Activated CD4-positive, alpha-beta memory T cell treated with anti-CD3 and anti-CD28 coated beads, Interleukin-2, amount 10 ng/mL, durations not matched to agents 7 days and 5 days (primary cell): ENCODE data around the gene POM121C. TPM values are rescaled to one million over a fixed set of nuclear protein-coding genes. Genes with fewer than 3 reads are reported as not detected.
"Not testable (repeated sequence)": the region's sequence is repeated elsewhere in the genome, so short reads cannot be mapped to it uniquely, and the experiment has no call there.

ENCODE experiments used
- CTCF ChIA-PET: fragments of 350-600 bp; sonication (Branson Sonifier 250); formaldehyde crosslinking; loops from one replicate; lab custom pipeline; 2021; ENCODE audit warnings: antibody characterized with exemption, inconsistent platforms; lab: Charles Lee
- POLR2A ChIA-PET: fragments of 350-600 bp; sonication (Branson Sonifier 250); formaldehyde crosslinking; loops from one replicate; lab custom pipeline; 2021; ENCODE audit warnings: antibody characterized with exemption; lab: Charles Lee
- DNase-seq: peaks from one replicate; pipeline ENCODE4 v3.0.0-alpha.2; 2020
- H3K27ac Mint-ChIP-seq: one replicate; pipeline ENCODE4 v1.8.0; 2021; ENCODE audit warnings: mild to moderate bottlenecking, mixed read lengths
- H3K27me3 Mint-ChIP-seq: one replicate; pipeline ENCODE4 v1.8.0; 2021; ENCODE audit warnings: mixed read lengths
- H3K36me3 Mint-ChIP-seq: one replicate; pipeline ENCODE4 v1.8.0; 2021; ENCODE audit warnings: low read depth, mixed read lengths
- H3K4me1 Mint-ChIP-seq: one replicate; pipeline ENCODE4 v1.8.0; 2021; ENCODE audit warnings: mixed read lengths
- H3K4me3 Mint-ChIP-seq: one replicate; pipeline ENCODE4 v1.8.0; 2021; ENCODE audit warnings: mild to moderate bottlenecking, mixed read lengths
- H3K9me3 Mint-ChIP-seq: one replicate; pipeline ENCODE4 v1.8.0; 2021; ENCODE audit warnings: mixed read lengths
- total RNA-seq, 2 experiments: library from RNA; stranded (reverse); gene quantifications; one replicate each; pipeline ENCODE4 v1.2.3, GENCODE V29; 2021

POM121C gene
- total RNA-seq, 2 experiments from 2014 or later: 71.8 to 73.3 TPM

DNA sequence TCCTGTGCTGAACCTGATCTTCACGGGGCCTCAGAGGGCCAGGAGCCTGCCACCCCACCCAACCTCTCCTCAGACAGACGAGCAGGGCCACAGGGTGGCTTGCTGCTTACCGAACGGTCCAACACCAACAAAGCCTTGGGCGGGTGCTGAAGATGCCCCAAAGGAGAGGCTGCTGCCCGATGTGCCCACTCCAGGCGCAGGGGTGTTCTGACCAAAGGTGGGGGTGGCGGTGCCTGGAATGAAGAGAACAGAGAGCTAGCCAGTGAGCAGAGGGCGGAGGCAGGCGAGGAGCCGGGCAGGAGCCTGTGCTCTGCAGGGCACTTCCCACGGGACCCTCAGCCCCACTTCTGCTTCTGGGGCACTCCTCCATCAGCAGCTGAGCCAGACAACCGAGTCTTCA lies 66.9 kb downstream of the POM121C start:
- H3K27ac Mint-ChIP-seq, DNase-seq, H3K9me3 Mint-ChIP-seq, CTCF ChIA-PET, H3K4me1 Mint-ChIP-seq, POLR2A ChIA-PET, H3K27me3 Mint-ChIP-seq, H3K4me3 Mint-ChIP-seq: not testable (repeated sequence)
- H3K36me3 Mint-ChIP-seq: peaks cover 23% of the 10 kb centered on the region

DNA sequence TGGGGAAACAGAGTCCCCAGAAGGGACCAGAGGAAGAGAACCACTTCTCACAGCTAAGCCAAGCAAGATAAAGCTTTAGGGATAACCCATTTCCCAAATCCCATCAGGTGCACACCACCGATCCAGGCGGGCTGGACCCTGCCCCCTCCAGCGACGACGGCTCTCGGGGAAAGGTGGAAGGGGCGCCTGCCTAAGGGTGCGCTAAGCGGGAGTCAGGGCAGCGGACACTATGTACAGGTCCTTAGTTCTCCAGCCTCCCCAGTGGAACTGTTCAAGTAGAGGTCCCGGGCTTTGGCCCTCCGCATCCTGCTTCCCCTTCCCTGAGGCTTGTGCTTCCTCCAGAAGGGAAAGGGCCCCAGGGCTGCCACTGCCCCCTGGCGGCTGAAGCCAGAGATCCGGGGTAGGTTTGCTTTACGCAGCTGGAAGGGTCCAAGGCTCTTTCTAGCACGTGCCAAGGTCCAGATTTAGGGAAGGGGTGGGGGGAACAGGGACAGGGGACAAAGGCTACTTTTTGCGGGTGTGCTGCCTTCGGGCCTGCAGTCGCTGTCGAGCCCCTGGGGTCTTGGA lies 67.7 kb downstream of the POM121C start:
- H3K36me3 Mint-ChIP-seq: peaks cover 18% of the 10 kb centered on the region
- H3K27me3 Mint-ChIP-seq, H3K4me1 Mint-ChIP-seq, CTCF ChIA-PET, H3K27ac Mint-ChIP-seq, DNase-seq, H3K9me3 Mint-ChIP-seq, POLR2A ChIA-PET, H3K4me3 Mint-ChIP-seq: not testable (repeated sequence)

GRCh38 chr7:75416787-75417186 lies 69.3 kb downstream of the POM121C start:
- peaks cover 16% of the 10 kb centered on the region for H3K36me3 Mint-ChIP-seq
- H3K9me3 Mint-ChIP-seq, H3K4me3 Mint-ChIP-seq, H3K27ac Mint-ChIP-seq, H3K27me3 Mint-ChIP-seq, POLR2A ChIA-PET, H3K4me1 Mint-ChIP-seq, CTCF ChIA-PET, DNase-seq: not testable (repeated sequence)

- POLR2A ChIA-PET, H3K9me3 Mint-ChIP-seq, H3K4me1 Mint-ChIP-seq, H3K27ac Mint-ChIP-seq, DNase-seq, H3K27me3 Mint-ChIP-seq, H3K4me3 Mint-ChIP-seq, CTCF ChIA-PET: not testable (repeated sequence)
- peaks cover 12% of the 10 kb centered on the region for H3K36me3 Mint-ChIP-seq
Observed at GRCh38 chr7:75415829-75416373, 70.2 kb downstream of the POM121C start.

- POLR2A ChIA-PET: not testable (repeated sequence)
Observed at GRCh38 chr7:75415428-75415817, 70.7 kb downstream of the POM121C start.

GRCh38 chr7:75414708-75415427 lies 71.2 kb downstream of the POM121C start:
- CTCF ChIA-PET, H3K36me3 Mint-ChIP-seq, H3K27ac Mint-ChIP-seq, H3K4me1 Mint-ChIP-seq, H3K9me3 Mint-ChIP-seq, H3K4me3 Mint-ChIP-seq, DNase-seq, H3K27me3 Mint-ChIP-seq, POLR2A ChIA-PET: not testable (repeated sequence)

More at GRCh38 chr7:75415428-75415817, 70.7 kb downstream of the POM121C start:
- H3K4me3 Mint-ChIP-seq, H3K4me1 Mint-ChIP-seq, DNase-seq, H3K9me3 Mint-ChIP-seq, H3K27ac Mint-ChIP-seq, H3K27me3 Mint-ChIP-seq, CTCF ChIA-PET: not testable (repeated sequence)
- peaks cover 10% of the 10 kb centered on the region for H3K36me3 Mint-ChIP-seq

DNA sequence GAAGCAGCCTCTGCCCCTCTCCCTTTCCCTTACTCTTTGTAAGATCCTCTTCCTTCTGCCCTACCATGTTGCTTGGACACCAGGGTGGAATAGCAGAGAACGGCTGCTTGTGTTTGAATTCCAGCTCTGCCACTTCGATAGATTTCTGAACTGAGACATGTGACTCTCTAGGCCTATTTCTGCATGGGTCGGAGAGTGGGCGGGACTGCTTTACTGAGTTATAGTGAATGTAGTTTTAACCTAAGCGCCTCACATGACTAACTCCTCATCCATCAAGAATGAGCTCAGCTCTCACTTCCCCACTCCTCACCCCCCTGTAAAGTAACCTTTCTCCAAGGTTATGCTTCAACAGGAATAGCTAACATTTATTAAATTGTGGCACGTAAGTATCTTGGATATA lies 71.9 kb downstream of the POM121C start:
- H3K27ac Mint-ChIP-seq, H3K4me1 Mint-ChIP-seq, H3K27me3 Mint-ChIP-seq, H3K36me3 Mint-ChIP-seq, H3K4me3 Mint-ChIP-seq, POLR2A ChIA-PET, CTCF ChIA-PET, DNase-seq, H3K9me3 Mint-ChIP-seq: not testable (repeated sequence)

- H3K27me3 Mint-ChIP-seq, H3K4me3 Mint-ChIP-seq, H3K36me3 Mint-ChIP-seq, DNase-seq, POLR2A ChIA-PET, CTCF ChIA-PET, H3K9me3 Mint-ChIP-seq, H3K27ac Mint-ChIP-seq, H3K4me1 Mint-ChIP-seq: not testable (repeated sequence)
Observed at GRCh38 chr7:75410823-75411173, 75.3 kb downstream of the POM121C start.

DNA sequence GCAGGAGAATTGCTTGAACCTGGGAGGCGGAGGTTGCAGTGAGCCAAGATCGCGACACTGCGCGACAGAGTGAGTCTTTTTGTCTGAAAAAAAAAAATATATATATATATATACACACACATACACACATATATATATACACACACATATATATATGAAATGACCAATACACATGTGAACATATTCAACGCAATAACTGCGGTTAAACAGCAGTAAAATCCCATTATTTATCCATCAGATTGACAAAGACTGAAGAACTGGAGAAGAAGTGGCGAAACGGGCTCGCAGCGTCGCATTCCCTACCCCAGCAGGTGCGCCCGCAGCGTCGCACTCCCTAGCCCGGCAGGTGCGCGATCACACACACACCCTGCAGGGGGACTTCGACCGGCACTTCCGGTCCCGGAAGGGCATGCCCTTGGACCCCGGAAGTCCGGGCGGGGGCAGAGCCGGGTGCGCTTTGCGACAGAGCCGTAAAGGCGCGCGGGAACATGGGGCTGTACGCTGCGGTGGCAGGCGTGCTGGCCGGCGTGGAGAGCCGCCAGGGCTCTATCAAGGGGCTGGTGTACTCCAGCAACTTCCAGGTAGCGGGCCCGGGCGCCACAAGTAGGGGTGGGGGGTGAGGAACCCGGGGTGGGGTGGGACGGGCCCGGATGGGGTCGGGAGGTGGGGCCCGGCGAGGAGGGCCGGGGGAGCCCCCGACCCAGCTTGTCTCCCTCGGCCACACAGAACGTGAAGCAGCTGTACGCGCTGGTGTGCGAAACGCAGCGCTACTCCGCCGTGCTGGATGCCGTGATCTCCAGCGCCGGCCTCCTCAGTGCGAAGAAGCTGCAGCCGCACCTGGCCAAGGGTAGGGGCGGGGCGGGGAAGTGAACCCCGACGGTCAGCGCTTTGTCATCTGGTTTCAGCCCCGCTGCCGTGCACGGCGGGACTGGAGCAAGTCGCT lies 75.9 kb downstream of the POM121C start:
- DNase-seq, POLR2A ChIA-PET, H3K27ac Mint-ChIP-seq, CTCF ChIA-PET, H3K4me1 Mint-ChIP-seq, H3K4me3 Mint-ChIP-seq, H3K9me3 Mint-ChIP-seq, H3K36me3 Mint-ChIP-seq, H3K27me3 Mint-ChIP-seq: not testable (repeated sequence)

GRCh38 chr7:75404663-75405062 lies 81.4 kb downstream of the POM121C start:
- H3K36me3 Mint-ChIP-seq, H3K27me3 Mint-ChIP-seq, H3K4me1 Mint-ChIP-seq, H3K9me3 Mint-ChIP-seq, CTCF ChIA-PET, H3K27ac Mint-ChIP-seq, H3K4me3 Mint-ChIP-seq, DNase-seq, POLR2A ChIA-PET: not testable (repeated sequence)

- H3K27ac Mint-ChIP-seq, H3K4me3 Mint-ChIP-seq, CTCF ChIA-PET, H3K27me3 Mint-ChIP-seq, DNase-seq, H3K4me1 Mint-ChIP-seq, POLR2A ChIA-PET, H3K9me3 Mint-ChIP-seq, H3K36me3 Mint-ChIP-seq: not testable (repeated sequence)
Observed at GRCh38 chr7:75403455-75404443, 82.3 kb downstream of the POM121C start.

DNA sequence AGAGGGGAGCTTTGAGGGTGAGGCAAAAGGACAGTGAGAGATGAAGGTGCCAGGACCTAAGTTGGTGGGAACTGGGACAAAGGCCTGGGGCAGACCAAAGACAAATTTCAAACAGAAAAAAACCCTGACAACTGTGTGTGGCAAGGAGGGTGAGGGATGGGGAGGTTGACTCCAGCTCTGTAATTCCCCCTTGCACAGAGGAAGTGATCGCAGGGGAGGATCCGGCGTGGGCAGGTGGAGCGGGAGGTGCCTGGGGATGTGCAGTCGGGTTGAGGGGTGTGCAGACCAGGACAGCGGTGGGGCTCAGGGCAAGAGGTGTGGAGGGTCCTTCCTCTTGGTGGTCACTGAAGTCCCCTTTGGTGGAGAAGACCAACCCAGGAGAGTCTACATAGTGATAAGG lies 85.5 kb downstream of the POM121C start:
- CTCF ChIA-PET, H3K27me3 Mint-ChIP-seq, H3K36me3 Mint-ChIP-seq, H3K4me3 Mint-ChIP-seq, POLR2A ChIA-PET, H3K9me3 Mint-ChIP-seq, DNase-seq, H3K4me1 Mint-ChIP-seq, H3K27ac Mint-ChIP-seq: not testable (repeated sequence)
